Measurements from ENCODE around the gene CCDC88B.
A peak's percentile ranks its signal among the peaks of the same experiment; 100 is the strongest.

CCDC88B gene

DNA sequence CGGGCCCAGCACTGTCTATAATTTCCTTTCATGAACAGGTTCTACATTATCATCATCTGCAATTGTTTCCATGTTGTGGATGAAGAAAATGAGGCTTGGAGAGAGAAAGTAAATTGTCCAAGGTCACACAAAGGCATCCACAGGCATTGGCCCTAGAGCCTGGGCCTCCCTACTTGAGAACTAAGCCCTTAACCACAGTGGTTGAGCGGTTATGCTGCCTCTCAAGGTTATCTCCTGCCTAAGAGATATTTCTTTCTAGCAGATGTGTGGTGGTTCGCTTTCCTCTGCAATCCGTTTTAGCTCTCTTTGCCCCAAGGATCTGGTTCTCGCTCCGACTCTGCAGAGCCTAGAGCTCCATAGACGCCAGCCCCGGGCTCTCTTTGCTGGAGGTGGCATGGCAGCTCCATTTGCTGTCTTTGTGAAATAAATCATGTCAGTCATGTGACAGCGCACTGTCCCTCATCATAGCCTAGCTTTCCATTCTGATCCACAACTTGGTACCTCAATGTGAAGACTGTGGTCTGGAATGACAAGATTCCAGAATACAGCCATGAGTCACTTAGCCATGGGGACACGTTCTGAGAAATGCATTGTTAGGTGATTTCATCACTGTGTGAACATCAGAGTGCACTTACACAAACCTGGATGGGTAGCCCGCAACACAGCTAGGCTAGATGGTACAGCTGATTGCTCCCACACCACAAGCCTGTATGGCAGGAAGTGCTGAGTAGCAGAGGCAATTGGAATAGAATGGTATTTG, 46.1 kb downstream of the CCDC88B start:
- DNase-seq, result peak; percentile 61

DNA sequence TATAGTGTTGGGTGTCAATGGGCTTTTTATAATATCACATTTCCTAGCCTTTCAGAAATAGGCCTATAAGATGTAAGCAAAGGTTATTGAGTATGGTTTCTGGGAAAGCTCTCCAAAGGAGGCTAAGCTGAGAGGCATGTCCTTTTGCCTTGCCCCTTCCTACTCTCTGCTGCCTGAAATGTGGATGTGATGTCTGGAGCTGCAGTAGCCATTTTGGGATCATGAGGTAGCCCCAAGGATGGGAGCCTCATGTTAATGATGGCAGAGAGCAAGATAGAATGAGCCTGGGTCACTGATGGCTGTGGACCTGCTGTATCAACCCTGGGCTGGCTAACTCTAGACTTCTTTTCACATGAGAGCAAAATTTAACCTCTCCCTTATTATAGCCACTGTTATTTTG, 47.9 kb downstream of the CCDC88B start:
- DNase-seq, result no peak

DNA sequence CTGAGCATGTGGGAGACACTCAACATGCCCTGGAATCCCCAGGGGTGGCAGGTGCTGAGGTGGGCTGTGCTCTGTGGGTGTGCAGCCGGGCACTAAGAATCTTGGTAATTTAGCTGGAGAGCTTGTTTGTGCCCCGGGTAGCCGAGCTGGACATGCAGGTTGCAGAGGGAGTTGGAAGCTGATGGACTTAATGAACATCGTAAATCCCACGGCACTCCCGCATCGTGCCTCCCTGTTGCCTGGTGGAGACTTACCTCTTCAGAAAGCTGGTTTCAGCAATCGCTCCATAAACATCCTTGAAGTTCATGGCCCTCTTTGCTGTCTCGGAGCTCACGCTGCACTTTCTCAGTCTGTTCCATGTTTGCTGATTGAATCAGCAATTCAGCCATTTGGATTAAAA, 48.9 kb downstream of the CCDC88B start:
- DNase-seq, result no peak

DNA sequence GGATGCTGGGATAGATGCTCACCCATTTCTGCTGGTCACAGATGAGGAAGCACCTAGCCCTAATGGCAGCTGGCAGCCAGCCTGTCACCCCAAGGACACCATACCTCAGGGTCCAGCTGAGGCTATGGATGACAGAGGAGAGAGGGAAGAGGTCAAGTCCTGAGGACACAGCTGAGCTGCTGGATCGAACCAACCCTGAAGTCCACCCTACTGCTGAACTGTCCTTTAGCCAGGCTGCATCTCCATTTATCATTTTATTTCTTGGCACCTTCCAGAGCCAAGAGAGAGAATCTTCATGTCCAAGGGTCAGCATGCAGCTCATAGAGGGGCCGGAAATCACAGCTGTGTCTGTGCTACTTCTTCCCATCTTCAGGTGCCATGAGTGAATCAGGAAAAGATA, 49.8 kb downstream of the CCDC88B start:
- DNase-seq, result no peak

DNA sequence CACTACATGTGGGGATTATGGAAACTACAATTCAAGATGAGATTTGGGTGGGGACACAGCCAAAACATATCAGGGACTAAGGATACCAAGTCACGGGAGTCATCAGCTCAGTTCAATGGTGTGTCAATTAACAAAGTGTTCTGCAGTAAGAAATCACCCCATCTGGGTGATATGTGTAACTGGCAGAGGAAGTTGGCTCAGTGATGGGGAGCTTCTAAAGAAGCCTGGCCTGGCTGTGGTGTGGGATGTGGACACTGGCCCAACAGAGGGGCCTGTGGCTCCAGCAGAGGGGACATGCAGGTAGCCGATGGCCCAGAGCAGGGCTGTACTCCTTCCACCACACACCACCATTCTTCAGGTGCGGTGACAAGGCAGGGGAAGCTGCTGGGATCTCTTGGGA, 50.6 kb downstream of the CCDC88B start:
- no peak for DNase-seq

DNA sequence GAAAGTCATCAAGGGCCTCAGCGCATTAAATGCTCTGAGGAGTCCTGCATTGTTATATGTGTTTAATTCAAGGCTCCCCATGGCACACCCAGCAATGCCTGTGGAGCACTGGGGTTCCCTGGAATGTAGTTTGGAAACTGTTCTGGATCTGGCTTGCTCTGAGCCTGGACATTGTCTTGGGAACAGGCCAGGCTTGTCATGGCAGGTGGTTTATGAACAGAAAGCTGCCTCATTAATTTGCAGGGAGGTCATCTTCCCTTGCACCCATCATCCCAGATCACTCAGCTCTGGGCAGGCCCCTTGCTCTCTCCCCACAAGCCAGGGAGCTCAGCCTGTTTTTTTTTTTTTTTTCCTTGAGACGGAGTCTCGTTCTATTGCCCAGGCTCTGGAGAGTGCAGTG, 51.8 kb downstream of the CCDC88B start:
- no peak for DNase-seq

DNA sequence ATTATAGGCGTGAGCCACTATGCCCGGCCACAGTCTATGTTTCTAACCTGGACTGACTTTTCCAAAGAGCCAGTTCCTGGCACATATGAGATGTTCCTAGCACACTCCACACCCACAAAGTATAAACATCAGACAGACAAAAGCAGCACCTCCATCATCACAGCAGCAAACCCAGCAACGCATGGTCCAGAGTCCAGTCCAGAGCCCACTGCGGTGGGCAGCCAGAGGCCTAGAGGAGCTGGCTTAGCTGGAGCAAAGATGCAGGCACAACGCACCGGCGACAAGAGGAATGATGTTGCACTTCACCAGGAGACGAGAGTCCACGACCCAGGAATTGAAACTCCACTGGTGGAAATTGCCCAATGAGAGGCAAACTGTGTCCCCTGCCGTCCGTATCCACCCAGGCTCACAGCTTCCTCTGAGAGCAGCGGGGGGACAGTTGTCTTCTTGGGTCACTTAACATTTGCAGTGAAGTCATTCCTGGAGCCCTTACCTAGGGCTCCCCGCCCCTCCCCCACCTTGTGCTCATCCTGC, 55.6 kb downstream of the CCDC88B start:
- no peak for DNase-seq

DNA sequence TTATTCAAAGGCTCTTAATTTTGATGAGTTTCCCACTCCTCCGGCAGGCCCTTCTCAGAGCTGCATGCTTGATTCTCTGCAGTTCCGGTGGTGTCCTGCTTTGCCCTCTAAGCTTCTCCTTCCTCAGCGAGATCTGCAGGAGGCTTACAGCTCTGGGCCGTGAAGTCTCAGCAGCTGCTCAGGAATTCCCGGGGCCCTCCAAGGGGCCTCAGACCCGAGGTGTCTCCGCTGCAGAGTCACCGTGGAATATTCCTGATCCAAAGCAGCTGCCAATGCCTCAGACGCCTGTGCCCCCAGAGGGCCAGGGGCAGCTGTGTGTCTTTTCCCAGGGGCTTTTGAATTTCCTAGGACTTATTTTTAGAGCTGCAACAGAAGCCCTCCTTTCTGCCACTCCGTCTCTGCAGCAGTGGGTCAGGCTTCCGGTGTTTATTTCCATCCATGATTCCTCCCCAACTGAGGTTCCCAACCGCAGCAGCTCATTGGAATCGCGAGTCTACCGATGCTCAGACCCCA, 56.1 kb downstream of the CCDC88B start:
- DNase-seq, result peak; percentile 18

DNA sequence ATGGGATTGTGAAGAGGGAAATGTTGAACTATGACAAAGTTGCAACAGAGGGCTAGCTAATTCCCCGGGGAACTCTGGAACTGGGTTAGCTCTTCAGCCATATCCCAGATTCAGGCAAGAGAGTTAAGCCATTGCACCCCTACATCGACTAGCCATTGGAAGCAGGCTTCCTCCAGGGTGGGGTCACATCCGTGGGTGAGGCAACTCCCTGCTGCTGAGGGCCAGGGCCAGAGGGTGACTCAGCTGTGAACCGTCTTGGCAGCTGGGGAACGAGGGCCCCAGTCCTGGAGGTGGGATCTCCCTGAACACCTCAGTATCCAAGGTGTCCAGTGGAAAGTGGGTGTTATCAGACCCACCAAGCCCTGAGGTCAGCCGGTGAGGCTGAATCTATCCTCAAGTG, 60.1 kb downstream of the CCDC88B start:
- no peak for DNase-seq

DNA sequence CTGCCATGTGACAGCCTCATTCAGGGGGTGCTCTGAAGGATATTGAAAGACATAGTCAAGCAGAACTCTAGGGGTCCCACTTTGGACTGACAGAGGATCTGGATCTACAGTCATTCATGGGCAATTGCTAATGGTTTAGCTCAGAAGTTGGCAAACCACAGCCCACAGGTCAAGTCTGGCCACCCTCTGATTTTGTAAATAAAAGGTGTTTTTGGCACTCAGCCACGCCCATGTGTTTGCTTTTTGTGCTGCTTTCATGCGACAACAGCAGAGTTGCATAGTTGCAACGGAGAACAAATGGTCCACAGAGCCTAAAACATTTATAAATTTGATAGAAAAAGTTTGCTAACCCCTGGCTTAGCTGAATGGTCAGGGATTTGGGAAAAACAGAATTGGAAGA, 60.7 kb downstream of the CCDC88B start:
- no peak for DNase-seq

DNA sequence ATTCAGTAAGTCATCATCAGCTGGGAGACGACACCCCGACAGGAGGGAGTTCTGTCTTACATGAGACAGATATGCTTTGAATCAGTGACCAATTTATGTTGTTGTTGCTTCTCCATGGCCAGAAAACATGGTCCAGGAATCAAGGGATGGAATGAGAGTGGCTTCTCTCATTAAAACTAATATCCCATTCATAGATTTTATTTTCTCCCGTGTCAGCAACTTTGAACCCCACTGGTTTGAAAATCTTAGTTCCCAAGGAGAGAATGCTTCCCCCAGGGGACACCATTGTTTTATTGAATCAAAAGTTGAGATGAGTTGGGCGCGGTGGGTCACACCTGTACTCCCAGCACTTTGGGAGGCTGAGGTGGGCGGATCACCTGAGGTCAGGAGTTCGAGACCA, 61.8 kb downstream of the CCDC88B start:
- no peak for DNase-seq

DNA sequence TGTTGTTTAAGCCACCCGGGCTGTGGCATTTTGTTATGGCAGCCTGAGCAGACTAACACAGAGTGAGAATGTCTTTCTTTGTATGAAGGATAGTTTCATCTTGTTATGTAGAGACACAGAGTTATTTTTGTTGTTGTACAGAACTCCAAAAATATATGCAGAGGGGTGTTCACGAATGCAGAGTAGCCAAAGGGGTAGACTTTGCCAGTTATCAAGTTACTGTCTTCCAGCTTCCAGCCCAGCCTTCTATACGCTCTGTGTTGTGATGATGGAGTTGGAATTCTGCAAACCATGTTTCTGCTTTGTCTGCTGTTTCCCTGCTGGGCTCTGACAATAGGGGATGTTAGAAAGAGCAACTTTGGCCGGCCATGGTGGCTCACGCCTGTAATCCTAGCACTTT, 63.1 kb downstream of the CCDC88B start:
- no peak for DNase-seq

DNA sequence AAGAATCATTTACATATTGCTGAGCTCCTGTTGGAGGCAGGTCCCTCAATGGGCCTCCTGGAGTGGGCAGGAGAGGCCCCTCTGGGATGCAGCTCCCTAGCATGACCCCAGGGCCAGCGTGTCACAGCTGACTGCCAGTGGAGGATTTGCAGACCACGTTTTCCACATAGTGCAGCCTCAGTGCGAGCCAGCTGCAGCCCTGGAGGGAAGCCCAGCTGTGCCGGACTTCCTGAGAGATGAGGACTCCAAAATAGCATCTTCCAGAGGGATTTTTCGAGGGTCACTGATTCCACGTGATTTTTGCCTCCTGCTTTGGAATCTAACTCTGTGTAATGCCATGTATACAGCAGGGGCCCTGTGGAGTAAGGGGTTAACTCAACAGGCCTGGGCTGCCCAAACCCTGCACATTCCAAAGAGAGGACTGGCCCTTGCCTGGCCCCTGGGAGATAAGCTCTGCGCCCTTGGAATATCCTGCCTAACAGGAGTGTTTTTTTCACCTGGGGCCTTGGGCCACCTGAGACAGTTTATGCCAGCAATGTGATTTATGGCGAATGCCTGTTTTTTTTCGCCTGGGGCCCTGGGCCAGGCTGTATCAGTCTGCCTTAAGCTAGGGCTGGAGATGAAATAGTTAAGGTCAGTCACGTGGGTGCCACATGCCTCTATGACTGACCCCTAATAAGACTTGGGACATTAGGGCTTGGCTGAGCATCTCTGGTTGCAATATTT, 66.4 kb downstream of the CCDC88B start:
- DNase-seq, result no peak

Data from fibroblast of skin of scalp (primary cell).